Immature natural killer cell (primary cell): ENCODE results near the gene IGFBP5. TPM values are rescaled to one million over a fixed set of nuclear protein-coding genes. Genes with fewer than 3 reads are reported as not detected.

Experiments
- DNase-seq, 3 donors: peaks; one replicate each; pipeline ENCODE4 v3.0.0; 2022; ENCODE audit warnings: mixed read lengths in 1 of 3
- H3K27ac Mint-ChIP-seq, 6 donors: one replicate each; pipeline ENCODE4 v1.8.0; 2020; ENCODE audit warnings: mixed read lengths in 6 of 6, mild to moderate bottlenecking in 5 of 6, inconsistent platforms in 4 of 6, moderate library complexity in 3 of 6
- H3K27me3 Mint-ChIP-seq, 3 donors: one replicate each; pipeline ENCODE4 v1.8.0; 2020 to 2021; ENCODE audit warnings: low read depth in 3 of 3, mild to moderate bottlenecking in 3 of 3, mixed read lengths in 3 of 3, moderate library complexity in 3 of 3, inconsistent platforms in 1 of 3
- H3K36me3 Mint-ChIP-seq, 3 donors: one replicate each; pipeline ENCODE4 v1.8.0; 2020; ENCODE audit warnings: mixed read lengths in 3 of 3, inconsistent platforms in 2 of 3, mild to moderate bottlenecking in 2 of 3
- H3K4me1 Mint-ChIP-seq, 2 donors: one replicate each; pipeline ENCODE4 v1.8.0; 2020; ENCODE audit warnings: inconsistent platforms in 2 of 2, mild to moderate bottlenecking in 2 of 2, mixed read lengths in 2 of 2, moderate library complexity in 1 of 2
- H3K4me3 Mint-ChIP-seq, 5 donors: one replicate each; pipeline ENCODE4 v1.8.0; 2020; ENCODE audit warnings: mild to moderate bottlenecking in 5 of 5, mixed read lengths in 5 of 5, inconsistent platforms in 3 of 5, moderate library complexity in 3 of 5
- H3K9me3 Mint-ChIP-seq, 6 donors: one replicate each; pipeline ENCODE4 v1.8.0; 2020; ENCODE audit warnings: mild to moderate bottlenecking in 6 of 6, mixed read lengths in 6 of 6, inconsistent platforms in 4 of 6, moderate library complexity in 3 of 6
- polyA plus RNA-seq, 3 donors: library from polyadenylated mRNA; unstranded; fragments of 300-500 nt; fragmentation: Illumina TruSeq; gene quantifications; one replicate each; pipeline ENCODE4 v1.2.3, GENCODE V29; 2021

IGFBP5 gene
- polyA plus RNA-seq, 3 donors from 2014 or later: not detected

DNA sequence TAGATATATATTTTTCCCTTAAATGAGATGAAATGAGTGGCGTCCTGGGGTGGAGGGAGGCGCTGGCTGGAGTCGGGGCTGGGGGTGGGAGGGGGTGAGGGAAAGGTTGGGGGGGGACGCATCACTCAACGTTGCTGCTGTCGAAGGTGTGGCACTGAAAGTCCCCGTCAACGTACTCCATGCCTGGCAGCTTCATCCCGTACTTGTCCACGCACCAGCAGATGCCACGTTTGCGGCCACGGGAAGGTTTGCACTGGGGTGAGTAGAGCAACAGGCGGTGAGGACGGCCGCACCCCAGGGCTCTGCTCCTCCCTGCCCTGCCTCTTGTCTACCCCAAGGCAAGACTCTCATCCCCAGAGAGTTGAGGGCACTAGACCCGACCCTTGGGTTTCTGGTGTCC, 18.7 kb downstream of the IGFBP5 start:
- peaks cover 2 to 5% (median 3%) of the 10 kb centered on the region in 3 donors for H3K27me3 Mint-ChIP-seq
- H3K36me3 Mint-ChIP-seq: no peaks in the 10 kb centered on the region
- no peaks in the 10 kb centered on the region for H3K9me3 Mint-ChIP-seq

DNA sequence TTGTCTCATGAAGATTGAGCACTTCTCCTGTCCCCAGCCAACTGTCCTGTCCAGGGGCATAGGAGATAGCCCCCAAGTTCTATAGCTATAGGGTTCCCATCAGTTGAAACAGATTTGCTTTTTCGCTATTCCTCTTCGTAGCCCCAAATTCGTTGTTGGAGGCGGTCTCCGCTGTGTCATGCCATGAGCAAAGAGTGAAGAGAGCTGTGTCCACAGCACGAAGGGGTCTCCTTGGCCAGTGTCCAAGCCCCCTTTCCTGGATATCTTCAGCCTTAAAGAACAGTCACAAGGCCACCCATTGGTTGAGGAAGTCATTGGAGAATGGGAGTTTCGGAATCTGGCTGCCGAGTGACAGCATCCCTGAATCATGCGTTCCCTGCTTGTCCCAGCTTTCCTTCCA, 21.0 kb downstream of the IGFBP5 start:
- no peaks in the 10 kb centered on the region for H3K36me3 Mint-ChIP-seq
- no peaks in the 10 kb centered on the region for H3K9me3 Mint-ChIP-seq
- H3K4me3 Mint-ChIP-seq: no peak overlapping the region
- no peak overlapping the region for H3K27ac Mint-ChIP-seq
- no peaks in the 10 kb centered on the region for H3K4me1 Mint-ChIP-seq
- no peak for DNase-seq
- peaks cover 2 to 3% (median 3%) of the 10 kb centered on the region in 3 donors for H3K27me3 Mint-ChIP-seq

More for the DNA sequence above, 18.7 kb downstream of the IGFBP5 start:
- H3K4me3 Mint-ChIP-seq: no peak overlapping the region
- DNase-seq: no peak
- H3K4me1 Mint-ChIP-seq: no peaks in the 10 kb centered on the region
- no peak overlapping the region for H3K27ac Mint-ChIP-seq

DNA sequence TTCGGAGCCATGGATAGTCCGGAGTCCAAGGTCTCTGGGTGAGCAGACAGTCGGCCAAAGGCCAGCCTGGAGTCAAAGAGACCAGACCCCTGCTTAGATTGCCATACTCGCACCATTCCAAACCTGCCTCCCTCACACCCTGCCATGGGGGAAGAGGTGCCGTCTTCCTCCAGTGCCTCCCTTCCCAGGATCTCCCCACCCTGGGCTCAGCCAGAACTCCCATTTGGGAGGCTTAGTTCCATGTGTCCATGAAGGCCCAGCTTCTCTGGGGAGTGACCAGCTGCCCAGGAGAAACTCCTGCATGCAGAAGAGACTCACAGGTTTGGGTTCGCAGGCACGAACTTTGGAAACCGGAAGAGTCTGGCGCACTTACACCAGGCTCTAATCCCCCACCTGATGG, 21.7 kb downstream of the IGFBP5 start:
- Mint-ChIP-seq H3K4me3 (no peak overlapping the region), H3K9me3 (no peaks in the 10 kb centered on the region), H3K36me3 (no peaks in the 10 kb centered on the region), H3K27ac (no peak overlapping the region), H3K4me1 (no peaks in the 10 kb centered on the region), H3K27me3 (peaks cover 1 to 3% (median 3%) of the 10 kb centered on the region in 3 donors)
- no peak for DNase-seq

- H3K27ac Mint-ChIP-seq: no peak overlapping the region
- H3K4me3 Mint-ChIP-seq: no peak overlapping the region
- no peak for DNase-seq
- no peaks in the 10 kb centered on the region for H3K4me1 Mint-ChIP-seq
- H3K27me3 Mint-ChIP-seq: peaks cover 1 to 7% (median 3%) of the 10 kb centered on the region in 3 donors
- no peaks in the 10 kb centered on the region for H3K9me3 Mint-ChIP-seq
- H3K36me3 Mint-ChIP-seq: no peaks in the 10 kb centered on the region
Observed at GRCh38 chr2:216673021-216673420, 22.3 kb downstream of the IGFBP5 start.

GRCh38 chr2:216672466-216672865, 22.9 kb downstream of the IGFBP5 start:
- Mint-ChIP-seq H3K36me3 (no peaks in the 10 kb centered on the region), H3K4me1 (no peaks in the 10 kb centered on the region)

GRCh38 chr2:216671791-216672343, 23.5 kb downstream of the IGFBP5 start:
- Mint-ChIP-seq H3K27me3 (peaks cover 0 to 7% (median 5%) of the 10 kb centered on the region in 3 donors), H3K27ac (no peak overlapping the region), H3K36me3 (no peaks in the 10 kb centered on the region), H3K4me3 (no peak overlapping the region), H3K4me1 (no peaks in the 10 kb centered on the region), H3K9me3 (no peaks in the 10 kb centered on the region)
- no peak for DNase-seq

More at GRCh38 chr2:216672466-216672865, 22.9 kb downstream of the IGFBP5 start:
- Mint-ChIP-seq H3K9me3 (no peaks in the 10 kb centered on the region), H3K27ac (no peak overlapping the region), H3K27me3 (peaks cover 0 to 7% (median 5%) of the 10 kb centered on the region in 3 donors), H3K4me3 (no peak overlapping the region)
- DNase-seq: no peak

DNA sequence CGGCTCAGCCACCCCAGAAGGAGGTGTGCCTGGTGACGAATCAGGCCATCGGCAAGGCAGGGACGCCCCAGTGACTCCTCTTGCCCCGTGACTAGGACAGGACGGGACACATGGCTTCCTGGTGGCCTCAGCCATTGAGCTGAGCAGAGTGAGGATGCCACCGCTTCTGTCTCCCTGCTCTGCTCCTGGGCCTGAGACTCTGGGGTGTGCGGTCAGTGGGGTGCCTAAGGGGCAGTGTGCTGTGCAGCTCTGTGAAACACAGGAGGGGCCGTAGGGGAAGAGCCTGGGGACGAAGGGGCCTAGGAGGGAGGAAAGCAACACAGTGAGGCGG, 24.3 kb downstream of the IGFBP5 start:
- H3K27ac Mint-ChIP-seq: no peak overlapping the region
- no peak overlapping the region for H3K4me3 Mint-ChIP-seq
- H3K27me3 Mint-ChIP-seq: peaks cover 0 to 9% (median 5%) of the 10 kb centered on the region in 3 donors
- H3K36me3 Mint-ChIP-seq: no peaks in the 10 kb centered on the region
- H3K4me1 Mint-ChIP-seq: no peaks in the 10 kb centered on the region
- H3K9me3 Mint-ChIP-seq: no peaks in the 10 kb centered on the region
- no peak for DNase-seq

DNA sequence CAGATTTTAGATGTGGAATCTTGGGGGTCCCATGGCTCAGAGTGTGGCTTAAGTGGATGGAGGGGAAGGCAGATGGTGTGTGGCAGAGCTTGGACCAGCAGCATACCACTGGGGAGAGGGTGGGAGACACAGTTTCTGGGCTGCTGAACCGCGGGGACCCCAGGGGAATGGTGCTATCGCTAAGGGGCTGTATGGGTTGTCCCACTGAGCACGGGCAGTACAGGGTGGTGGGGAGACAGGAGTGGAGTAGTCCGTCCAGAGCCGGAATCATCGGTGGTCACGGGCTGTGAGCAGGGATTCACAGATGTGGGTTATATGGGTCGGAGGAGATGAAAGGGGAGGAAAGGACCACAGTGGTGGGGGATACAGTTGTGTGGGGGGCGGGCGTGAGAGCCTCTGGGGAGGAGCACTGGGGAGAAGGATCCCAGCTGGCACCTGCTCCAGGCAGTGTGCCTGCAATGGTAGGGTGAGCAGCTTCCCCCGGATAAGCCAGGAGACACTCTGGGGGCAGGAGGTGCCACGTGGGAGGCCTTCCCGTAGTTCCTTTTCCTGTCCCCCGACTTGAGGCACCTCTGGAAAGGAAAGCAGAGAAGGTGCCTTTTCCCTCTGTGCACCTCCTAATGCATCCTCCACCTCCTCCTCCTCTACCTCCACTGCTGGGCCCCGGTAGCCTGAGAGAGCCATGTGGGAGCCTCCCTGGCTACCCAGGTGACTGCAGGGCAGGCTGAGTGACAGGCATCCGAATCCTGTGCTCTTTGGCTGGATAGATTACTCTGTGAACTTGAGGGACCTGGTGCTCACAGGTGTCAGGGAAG, 24.9 kb downstream of the IGFBP5 start:
- no peak overlapping the region for H3K4me3 Mint-ChIP-seq
- H3K4me1 Mint-ChIP-seq: no peaks in the 10 kb centered on the region
- no peak for DNase-seq
- H3K36me3 Mint-ChIP-seq: no peaks in the 10 kb centered on the region
- no peaks in the 10 kb centered on the region for H3K9me3 Mint-ChIP-seq
- H3K27me3 Mint-ChIP-seq: peaks cover 0 to 9% (median 5%) of the 10 kb centered on the region in 3 donors
- no peak overlapping the region for H3K27ac Mint-ChIP-seq

DNA sequence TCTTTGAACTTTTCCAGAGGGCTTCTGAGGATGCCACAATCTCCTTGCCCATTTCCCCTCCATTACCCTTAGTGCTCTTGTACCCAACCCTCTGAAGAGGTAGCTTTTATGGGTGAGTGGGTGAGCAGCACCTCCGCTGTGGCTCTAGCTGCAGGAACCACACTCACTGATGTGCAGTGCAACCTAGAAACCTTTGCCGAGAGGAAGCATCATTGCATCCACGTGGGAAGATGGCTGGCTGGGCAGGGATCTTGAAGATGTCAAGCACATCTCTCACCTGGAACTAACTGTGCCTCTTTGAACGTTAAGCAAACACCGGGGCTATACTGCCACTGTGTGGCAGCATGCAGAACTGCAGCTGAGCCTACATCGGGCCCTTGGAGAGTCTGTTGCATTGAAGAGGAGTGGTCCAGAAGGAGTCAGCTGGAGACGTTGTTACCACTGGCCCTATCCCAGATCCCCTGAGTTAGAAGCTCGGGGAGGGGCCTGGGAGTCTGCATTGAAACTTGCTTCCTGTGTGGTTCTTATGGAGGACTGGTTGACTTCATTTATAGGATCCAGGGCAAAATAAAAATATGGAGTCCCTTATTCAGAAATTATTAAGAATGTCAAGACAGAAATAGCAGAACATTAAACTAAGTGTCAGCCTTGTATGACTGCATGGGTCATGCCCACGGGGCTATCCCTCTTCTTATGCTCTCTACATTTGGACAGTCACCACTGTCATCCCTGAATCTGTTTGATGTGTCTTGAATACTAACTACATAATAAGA, 28.7 kb downstream of the IGFBP5 start:
- Mint-ChIP-seq H3K27ac (no peak overlapping the region), H3K9me3 (peaks cover 0 to 2% (median 0%) of the 10 kb centered on the region in 6 donors), H3K27me3 (peaks cover 0 to 6% (median 5%) of the 10 kb centered on the region in 3 donors), H3K4me1 (no peaks in the 10 kb centered on the region), H3K4me3 (no peak overlapping the region), H3K36me3 (no peaks in the 10 kb centered on the region)
- DNase-seq: peak; percentile 63 to 72 (median 69)

- H3K4me1 Mint-ChIP-seq: no peaks in the 10 kb centered on the region
- H3K27ac Mint-ChIP-seq: no peak overlapping the region
- DNase-seq: no peak
- H3K27me3 Mint-ChIP-seq: peaks cover 0 to 6% (median 5%) of the 10 kb centered on the region in 3 donors
- no peaks in the 10 kb centered on the region for H3K36me3 Mint-ChIP-seq
- peaks cover 0 to 2% (median 0%) of the 10 kb centered on the region in 6 donors for H3K9me3 Mint-ChIP-seq
- H3K4me3 Mint-ChIP-seq: no peak overlapping the region
Observed at GRCh38 chr2:216665717-216666116, 29.6 kb downstream of the IGFBP5 start.

DNA sequence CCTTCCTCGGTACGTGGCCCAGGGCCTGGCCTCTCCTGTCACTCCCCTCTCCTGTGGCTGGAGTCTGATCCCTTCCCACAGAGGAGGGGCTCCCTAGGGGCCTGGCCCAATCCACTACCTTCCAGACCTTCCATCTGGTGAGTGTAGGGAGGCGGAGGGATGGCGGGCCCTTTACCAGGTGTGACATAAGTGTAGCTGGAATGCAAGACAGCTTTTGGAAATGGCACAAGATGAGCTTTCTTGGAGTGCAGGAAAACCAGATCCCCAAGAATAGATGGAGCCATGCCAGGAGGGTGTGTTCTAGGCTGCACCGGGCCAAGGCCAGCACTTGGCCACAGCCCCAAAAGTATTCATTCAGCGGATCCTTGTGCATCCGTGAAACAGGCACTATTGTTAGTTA, 30.1 kb downstream of the IGFBP5 start:
- Mint-ChIP-seq H3K4me3 (no peak overlapping the region), H3K27ac (no peak overlapping the region), H3K27me3 (peaks cover 0 to 6% (median 5%) of the 10 kb centered on the region in 3 donors), H3K4me1 (no peaks in the 10 kb centered on the region), H3K36me3 (no peaks in the 10 kb centered on the region), H3K9me3 (peaks cover 0 to 2% (median 0%) of the 10 kb centered on the region in 6 donors)
- DNase-seq: no peak

- H3K36me3 Mint-ChIP-seq: no peaks in the 10 kb centered on the region
- DNase-seq: no peak
- no peak overlapping the region for H3K27ac Mint-ChIP-seq
- H3K4me1 Mint-ChIP-seq: no peaks in the 10 kb centered on the region
- peaks cover 0 to 2% (median 0%) of the 10 kb centered on the region in 6 donors for H3K9me3 Mint-ChIP-seq
- H3K27me3 Mint-ChIP-seq: peaks cover 2 to 6% (median 5%) of the 10 kb centered on the region in 3 donors
- H3K4me3 Mint-ChIP-seq: no peak overlapping the region
Observed at GRCh38 chr2:216664593-216665034, 30.7 kb downstream of the IGFBP5 start.

DNA sequence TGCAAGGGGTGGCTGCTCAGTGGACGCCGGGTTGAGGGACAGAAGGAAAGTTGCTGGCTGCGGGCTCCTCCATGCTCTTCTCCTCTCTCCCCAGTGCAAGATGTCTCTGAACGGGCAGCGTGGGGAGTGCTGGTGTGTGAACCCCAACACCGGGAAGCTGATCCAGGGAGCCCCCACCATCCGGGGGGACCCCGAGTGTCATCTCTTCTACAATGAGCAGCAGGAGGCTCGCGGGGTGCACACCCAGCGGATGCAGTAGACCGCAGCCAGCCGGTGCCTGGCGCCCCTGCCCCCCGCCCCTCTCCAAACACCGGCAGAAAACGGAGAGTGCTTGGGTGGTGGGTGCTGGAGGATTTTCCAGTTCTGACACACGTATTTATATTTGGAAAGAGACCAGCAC, 31.5 kb downstream of the IGFBP5 start:
- Mint-ChIP-seq H3K9me3 (peaks cover 0 to 2% (median 0%) of the 10 kb centered on the region in 6 donors), H3K4me3 (no peak overlapping the region), H3K27me3 (peaks cover 2 to 6% (median 3%) of the 10 kb centered on the region in 3 donors), H3K36me3 (no peaks in the 10 kb centered on the region), H3K4me1 (no peaks in the 10 kb centered on the region), H3K27ac (no peak overlapping the region)
- DNase-seq: no peak

DNA sequence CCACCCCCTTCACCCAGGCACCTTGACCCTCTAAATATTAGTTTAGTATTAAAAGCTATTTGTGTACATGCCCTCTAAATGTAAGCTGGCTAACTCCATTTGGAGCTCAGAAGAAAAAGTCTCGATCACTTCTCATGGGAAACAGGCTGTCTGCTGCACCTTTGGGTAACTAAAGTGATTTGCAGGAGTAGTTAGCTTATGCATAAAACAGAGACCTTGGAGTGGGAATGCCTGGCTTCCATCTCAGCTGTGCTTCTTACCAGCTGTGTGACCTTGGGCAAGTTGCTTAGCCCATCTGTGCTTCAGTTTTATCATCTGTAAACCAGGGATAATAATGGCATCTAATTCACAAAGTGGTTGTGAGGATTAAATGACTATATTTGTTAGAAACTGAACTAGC, 32.2 kb downstream of the IGFBP5 start:
- H3K27me3 Mint-ChIP-seq: peaks cover 2 to 3% (median 2%) of the 10 kb centered on the region in 3 donors
- no peak overlapping the region for H3K27ac Mint-ChIP-seq
- H3K4me3 Mint-ChIP-seq: no peak overlapping the region
- no peak for DNase-seq
- no peaks in the 10 kb centered on the region for H3K36me3 Mint-ChIP-seq
- H3K4me1 Mint-ChIP-seq: no peaks in the 10 kb centered on the region
- peaks cover 0 to 2% (median 0%) of the 10 kb centered on the region in 6 donors for H3K9me3 Mint-ChIP-seq
